Neural crest cell (in vitro differentiated cells): ENCODE results near the gene OR7C2. TPM values are rescaled to one million over a fixed set of nuclear protein-coding genes. Genes with fewer than 3 reads are reported as not detected.

ENCODE experiments used
- DNase-seq: peaks from one replicate; pipeline ENCODE4 v3.0.0; 2021; ENCODE audit warnings: low read depth, mixed read lengths, low spot score
- H3K27ac Mint-ChIP-seq: one replicate; pipeline ENCODE4 v1.8.0; 2021; ENCODE audit warnings: mild to moderate bottlenecking, mixed read lengths; ENCODE audit not compliant: unreplicated experiment
- H3K27me3 Mint-ChIP-seq: 2 replicates; pipeline ENCODE4 v1.8.0; 2021; ENCODE audit warnings: low read depth, mild to moderate bottlenecking, mixed read lengths
- H3K36me3 Mint-ChIP-seq: 2 replicates; pipeline ENCODE4 v1.8.0; 2021; ENCODE audit warnings: low read depth, mild to moderate bottlenecking, mixed read lengths
- H3K4me1 Mint-ChIP-seq: 2 replicates; pipeline ENCODE4 v1.8.0; 2021; ENCODE audit warnings: mixed read lengths
- H3K4me3 Mint-ChIP-seq: one replicate; pipeline ENCODE4 v1.8.0; 2021; ENCODE audit warnings: mild to moderate bottlenecking, mixed read lengths
- H3K9me3 Mint-ChIP-seq: 2 replicates; pipeline ENCODE4 v1.8.0; 2021; ENCODE audit warnings: mixed read lengths
- total RNA-seq: library from RNA; stranded (reverse); gene quantifications from 2 replicates; pipeline ENCODE4 v1.2.1, GENCODE V29; 2021
- TF ChIP-seq, protein P1 (sequence below): fragments of 200-600 bp; sonication (generic); conservative IDR thresholded peaks from 2 replicates; pipeline ENCODE4 v1.5.0; 2021; ENCODE audit warnings: antibody characterized with exemption, mild to moderate bottlenecking

Gene OR7C2
- total RNA-seq, 1 donor from 2014 or later = not detected

DNA sequence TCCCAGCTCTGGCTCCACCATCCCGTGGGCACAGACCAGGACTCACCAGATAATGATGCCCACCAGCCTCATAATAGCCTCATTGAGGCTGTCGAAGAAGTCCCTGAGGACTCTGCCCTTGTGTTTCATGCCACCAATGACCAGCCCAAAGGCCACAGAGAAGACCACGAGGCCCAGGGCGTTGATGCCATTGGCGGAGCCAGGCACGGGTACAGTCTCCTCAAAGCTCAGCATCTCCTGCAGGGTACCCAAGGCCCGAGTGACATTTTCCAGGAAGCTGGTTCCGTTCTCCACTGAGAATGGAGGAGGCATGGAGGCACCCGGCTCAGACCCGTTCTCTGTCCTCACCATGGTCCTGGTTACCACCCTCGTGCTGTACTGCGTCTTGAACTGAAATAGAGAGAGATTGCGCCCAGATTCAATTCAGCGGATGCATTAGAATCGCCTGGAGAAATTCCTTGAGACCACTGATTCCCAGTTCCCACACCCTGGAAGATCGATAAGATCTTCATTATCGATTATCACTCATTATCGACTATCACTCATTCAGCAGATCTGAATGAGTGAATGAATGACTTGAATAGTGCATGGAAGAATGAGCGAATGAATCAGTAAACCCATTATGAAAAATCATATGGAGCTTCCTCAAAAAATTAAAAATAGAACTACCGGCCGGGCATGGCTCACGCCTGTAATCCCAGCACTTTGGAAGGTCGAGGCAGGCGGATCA is 20.8 kb downstream of the OR7C2 start:
- Mint-ChIP-seq H3K9me3 (peaks cover 15% of the 10 kb centered on the region), H3K36me3 (peaks cover 18% of the 10 kb centered on the region), H3K4me3 (no peak overlapping the region), H3K27me3 (no peaks in the 10 kb centered on the region), H3K27ac (no peak overlapping the region), H3K4me1 (no peaks in the 10 kb centered on the region)
- TF ChIP-seq, protein P1, sequence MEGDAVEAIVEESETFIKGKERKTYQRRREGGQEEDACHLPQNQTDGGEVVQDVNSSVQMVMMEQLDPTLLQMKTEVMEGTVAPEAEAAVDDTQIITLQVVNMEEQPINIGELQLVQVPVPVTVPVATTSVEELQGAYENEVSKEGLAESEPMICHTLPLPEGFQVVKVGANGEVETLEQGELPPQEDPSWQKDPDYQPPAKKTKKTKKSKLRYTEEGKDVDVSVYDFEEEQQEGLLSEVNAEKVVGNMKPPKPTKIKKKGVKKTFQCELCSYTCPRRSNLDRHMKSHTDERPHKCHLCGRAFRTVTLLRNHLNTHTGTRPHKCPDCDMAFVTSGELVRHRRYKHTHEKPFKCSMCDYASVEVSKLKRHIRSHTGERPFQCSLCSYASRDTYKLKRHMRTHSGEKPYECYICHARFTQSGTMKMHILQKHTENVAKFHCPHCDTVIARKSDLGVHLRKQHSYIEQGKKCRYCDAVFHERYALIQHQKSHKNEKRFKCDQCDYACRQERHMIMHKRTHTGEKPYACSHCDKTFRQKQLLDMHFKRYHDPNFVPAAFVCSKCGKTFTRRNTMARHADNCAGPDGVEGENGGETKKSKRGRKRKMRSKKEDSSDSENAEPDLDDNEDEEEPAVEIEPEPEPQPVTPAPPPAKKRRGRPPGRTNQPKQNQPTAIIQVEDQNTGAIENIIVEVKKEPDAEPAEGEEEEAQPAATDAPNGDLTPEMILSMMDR = no peak
- DNase-seq = no peak

- Mint-ChIP-seq H3K9me3 (no peaks in the 10 kb centered on the region), H3K27me3 (no peaks in the 10 kb centered on the region), H3K4me3 (no peak overlapping the region), H3K27ac (no peak overlapping the region), H3K4me1 (no peaks in the 10 kb centered on the region), H3K36me3 (peaks cover 15% of the 10 kb centered on the region)
- DNase-seq = no peak
- TF ChIP-seq, protein P1 = no peak
Measured at GRCh38 chr19:14968247-14968646, 27.0 kb downstream of the OR7C2 start.

DNA sequence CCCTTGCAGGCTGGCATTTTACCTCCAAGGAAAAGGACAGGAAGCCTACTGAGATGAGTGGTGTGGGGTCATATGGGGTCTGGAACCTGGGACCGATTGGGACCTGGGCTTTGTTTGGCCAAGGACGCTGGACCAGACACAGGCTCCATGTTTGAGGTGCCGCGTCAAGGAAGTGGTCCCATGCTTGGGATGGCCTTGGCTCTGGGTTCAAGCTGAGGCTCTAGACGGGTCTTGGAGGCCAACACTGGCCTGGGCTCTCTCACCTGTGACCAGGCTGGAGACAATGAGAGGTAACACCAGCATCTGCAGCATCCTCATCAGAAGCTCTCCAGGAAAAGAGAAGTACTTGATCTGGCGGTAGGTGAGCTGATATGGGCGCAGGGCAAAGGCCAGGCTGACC is 30.2 kb downstream of the OR7C2 start:
- no peak for DNase-seq
- H3K4me1 Mint-ChIP-seq = no peaks in the 10 kb centered on the region
- peaks cover 11% of the 10 kb centered on the region for H3K36me3 Mint-ChIP-seq
- TF ChIP-seq, protein P1 = no peak
- peaks cover 6% of the 10 kb centered on the region for H3K27me3 Mint-ChIP-seq
- no peak overlapping the region for H3K4me3 Mint-ChIP-seq
- no peaks in the 10 kb centered on the region for H3K9me3 Mint-ChIP-seq
- H3K27ac Mint-ChIP-seq = no peak overlapping the region

DNA sequence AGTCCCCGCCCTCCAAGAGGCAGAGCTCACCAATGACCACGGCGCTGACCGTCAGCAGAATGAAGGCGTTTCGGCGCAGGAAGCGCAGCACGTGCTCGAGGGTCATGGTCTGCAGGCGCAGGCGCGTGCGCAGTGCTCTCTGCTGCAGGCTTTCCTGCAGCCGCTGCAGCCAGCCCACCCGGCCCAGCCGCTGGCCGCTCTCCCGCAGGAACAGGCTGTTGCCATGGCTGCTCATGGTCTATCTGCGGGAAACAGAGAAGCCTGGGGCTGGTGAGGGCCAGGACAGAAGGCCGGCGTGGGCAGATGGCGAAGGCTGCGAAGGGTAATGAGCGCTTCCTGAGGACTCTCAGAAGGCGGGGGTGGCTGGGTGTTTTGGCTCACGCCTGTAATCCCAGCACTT is 31.4 kb downstream of the OR7C2 start:
- no peak overlapping the region for H3K4me3 Mint-ChIP-seq
- H3K36me3 Mint-ChIP-seq = peaks cover 11% of the 10 kb centered on the region
- peaks cover 9% of the 10 kb centered on the region for H3K27me3 Mint-ChIP-seq
- TF ChIP-seq, protein P1 = no peak
- H3K9me3 Mint-ChIP-seq = no peaks in the 10 kb centered on the region
- no peak overlapping the region for H3K27ac Mint-ChIP-seq
- no peak for DNase-seq
- H3K4me1 Mint-ChIP-seq = no peaks in the 10 kb centered on the region

DNA sequence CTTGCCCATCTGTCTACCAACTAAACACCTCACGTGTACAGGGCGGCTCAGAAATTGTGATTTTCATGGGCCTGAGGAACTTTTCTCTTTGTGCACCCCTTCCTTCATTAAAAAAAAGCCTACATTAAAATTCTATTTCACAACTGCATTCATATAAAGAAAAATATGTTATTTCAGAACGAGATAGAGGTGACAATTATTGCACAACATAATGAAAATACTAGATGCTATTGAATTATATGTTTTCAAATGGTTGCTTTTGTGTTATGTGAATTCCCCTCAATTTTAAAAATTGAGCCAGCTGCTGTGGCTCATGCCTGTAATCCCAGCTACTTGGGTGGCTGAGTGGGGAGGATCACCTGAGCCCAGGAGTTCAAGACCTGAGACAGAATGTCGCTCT is 33.2 kb downstream of the OR7C2 start:
- H3K4me3 Mint-ChIP-seq = no peak overlapping the region
- peaks cover 6% of the 10 kb centered on the region for H3K36me3 Mint-ChIP-seq
- DNase-seq = no peak
- H3K9me3 Mint-ChIP-seq = no peaks in the 10 kb centered on the region
- TF ChIP-seq, protein P1 = no peak
- no peak overlapping the region for H3K27ac Mint-ChIP-seq
- H3K4me1 Mint-ChIP-seq = peaks cover 9% of the 10 kb centered on the region
- H3K27me3 Mint-ChIP-seq = peaks cover 23% of the 10 kb centered on the region
